ENCODE results near the gene RYR2. TPM values are rescaled to one million over a fixed set of nuclear protein-coding genes. Genes with fewer than 3 reads are reported as not detected.

The RYR2 gene
- total RNA-seq, 2 experiments from 2014 or later: not detected

DNA sequence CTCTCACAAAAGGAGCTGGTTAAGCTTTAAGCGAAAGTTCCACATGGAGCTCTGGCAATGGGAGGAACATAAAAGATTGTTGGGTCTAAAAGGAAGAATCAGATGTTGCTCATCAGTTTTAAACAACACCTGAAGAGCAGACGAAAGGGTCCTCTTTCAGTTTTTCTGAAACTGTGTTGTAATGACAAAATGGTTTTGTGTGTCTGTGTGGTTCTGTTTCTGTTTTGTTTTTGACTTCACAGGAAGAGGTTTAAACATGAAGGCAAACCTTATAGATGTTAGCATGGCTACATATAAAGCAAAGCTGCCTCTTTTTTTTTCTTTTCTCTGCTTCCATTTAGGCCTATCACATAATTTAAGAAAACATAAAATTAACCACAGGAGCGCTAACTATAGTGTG is 712.6 kb downstream of the RYR2 start:
- DNase-seq (ENCODE audit: low spot score): no peak
- no peaks in the 10 kb centered on the region for H3K9me3 ChIP-seq (ENCODE audit: low read length)
- H3K9me2 ChIP-seq (ENCODE audit: insufficient read depth, low read length): no peaks in the 10 kb centered on the region
- intact Hi-C loops (cut with micrococcal nuclease; ENCODE audit: unreplicated experiment): no loop called here
- H4K20me1 ChIP-seq (ENCODE audit: insufficient read depth, low read length): no peaks in the 10 kb centered on the region
- no peak overlapping the region for H3K4me2 ChIP-seq (ENCODE audit: low read length)
- H3K36me3 ChIP-seq (ENCODE audit: insufficient read depth, low read length): no peaks in the 10 kb centered on the region
- no peak overlapping the region for H3K27ac ChIP-seq (ENCODE audit: low read depth, low read length, poor library complexity, severe bottlenecking)
- TF ChIP-seq, protein P1, sequence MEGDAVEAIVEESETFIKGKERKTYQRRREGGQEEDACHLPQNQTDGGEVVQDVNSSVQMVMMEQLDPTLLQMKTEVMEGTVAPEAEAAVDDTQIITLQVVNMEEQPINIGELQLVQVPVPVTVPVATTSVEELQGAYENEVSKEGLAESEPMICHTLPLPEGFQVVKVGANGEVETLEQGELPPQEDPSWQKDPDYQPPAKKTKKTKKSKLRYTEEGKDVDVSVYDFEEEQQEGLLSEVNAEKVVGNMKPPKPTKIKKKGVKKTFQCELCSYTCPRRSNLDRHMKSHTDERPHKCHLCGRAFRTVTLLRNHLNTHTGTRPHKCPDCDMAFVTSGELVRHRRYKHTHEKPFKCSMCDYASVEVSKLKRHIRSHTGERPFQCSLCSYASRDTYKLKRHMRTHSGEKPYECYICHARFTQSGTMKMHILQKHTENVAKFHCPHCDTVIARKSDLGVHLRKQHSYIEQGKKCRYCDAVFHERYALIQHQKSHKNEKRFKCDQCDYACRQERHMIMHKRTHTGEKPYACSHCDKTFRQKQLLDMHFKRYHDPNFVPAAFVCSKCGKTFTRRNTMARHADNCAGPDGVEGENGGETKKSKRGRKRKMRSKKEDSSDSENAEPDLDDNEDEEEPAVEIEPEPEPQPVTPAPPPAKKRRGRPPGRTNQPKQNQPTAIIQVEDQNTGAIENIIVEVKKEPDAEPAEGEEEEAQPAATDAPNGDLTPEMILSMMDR (conservative IDR thresholded peaks at IDR 0.05; ENCODE audit: low read length): no peak
- TF ChIP-seq EZH2phosphoT487 (IDR thresholded peaks at IDR 0.05; ENCODE audit: borderline replicate concordance, low read depth, low read length): no peak
- no peaks in the 10 kb centered on the region for H3K79me2 ChIP-seq (ENCODE audit: insufficient read depth, low read depth, low read length)
- no peaks in the 10 kb centered on the region for H3K4me1 ChIP-seq (ENCODE audit: insufficient read depth, low read length, poor library complexity, severe bottlenecking)
- H3K4me3 ChIP-seq (ENCODE audit: low read depth, low read length, poor library complexity, severe bottlenecking): no peak overlapping the region
- no peak overlapping the region for H2AFZ ChIP-seq (ENCODE audit: low read length)
- ChIA-PET POLR2A (interaction anchor here (1.2 kb wide), 1 partner anchor 8 kb away, joined by 3 read pairs; no protein-coding TSS in a partner anchor), CTCF (ENCODE audit: unreplicated experiment) (no interaction called here)
- BruUV-seq (replicated peaks): no TSS peak

DNA sequence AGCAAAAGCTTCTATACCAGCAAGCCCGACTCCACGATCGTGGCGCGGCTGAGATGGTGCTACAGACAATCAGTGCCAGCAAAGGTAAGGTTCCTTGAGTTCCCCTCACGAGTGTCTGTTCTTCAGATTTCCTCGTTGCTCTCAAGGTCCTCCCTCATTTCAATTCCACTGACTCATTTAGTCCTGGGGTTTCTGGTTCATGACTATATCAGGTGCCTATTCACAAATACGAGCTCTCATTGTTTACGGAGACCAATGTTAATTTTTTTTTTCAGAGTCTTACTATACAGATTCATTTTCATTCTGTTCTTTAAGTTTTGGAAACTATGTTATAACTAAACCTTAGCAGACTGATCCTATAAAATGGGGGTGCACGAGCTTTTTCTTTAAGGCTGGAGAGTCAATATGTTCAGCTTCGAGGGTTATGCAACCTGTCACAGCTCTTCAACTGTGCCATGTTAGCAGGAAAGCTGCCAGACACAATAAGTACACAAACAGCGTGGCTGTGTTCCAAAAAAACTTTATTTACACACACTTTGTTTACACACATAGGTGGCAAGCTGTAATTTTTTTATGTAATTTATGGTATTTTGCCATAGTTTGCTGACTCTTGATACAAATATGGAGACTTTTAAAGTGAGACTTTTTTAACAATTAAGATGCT is 714.5 kb downstream of the RYR2 start:
- no peak overlapping the region for H3K27ac ChIP-seq (ENCODE audit: low read depth, low read length, poor library complexity, severe bottlenecking)
- POLR2A ChIA-PET: interaction anchor here (0.5 kb wide), 1 partner anchor 20 kb away, joined by 4 read pairs; no protein-coding TSS in a partner anchor
- no peak overlapping the region for H3K4me3 ChIP-seq (ENCODE audit: low read depth, low read length, poor library complexity, severe bottlenecking)
- H3K9me3 ChIP-seq (ENCODE audit: low read length): no peaks in the 10 kb centered on the region
- intact Hi-C loops (cut with micrococcal nuclease; ENCODE audit: unreplicated experiment): no loop called here
- no peaks in the 10 kb centered on the region for H4K20me1 ChIP-seq (ENCODE audit: insufficient read depth, low read length)
- DNase-seq (ENCODE audit: low spot score): no peak
- H3K79me2 ChIP-seq (ENCODE audit: insufficient read depth, low read depth, low read length): no peaks in the 10 kb centered on the region
- no TSS peak for BruUV-seq (replicated peaks)
- TF ChIP-seq, protein P1 (conservative IDR thresholded peaks at IDR 0.05; ENCODE audit: low read length): no peak
- no peak for TF ChIP-seq EZH2phosphoT487 (IDR thresholded peaks at IDR 0.05; ENCODE audit: borderline replicate concordance, low read depth, low read length)
- H2AFZ ChIP-seq (ENCODE audit: low read length): no peak overlapping the region
- no peaks in the 10 kb centered on the region for H3K4me1 ChIP-seq (ENCODE audit: insufficient read depth, low read length, poor library complexity, severe bottlenecking)
- H3K36me3 ChIP-seq (ENCODE audit: insufficient read depth, low read length): no peaks in the 10 kb centered on the region
- no peaks in the 10 kb centered on the region for H3K9me2 ChIP-seq (ENCODE audit: insufficient read depth, low read length)
- no peak overlapping the region for H3K4me2 ChIP-seq (ENCODE audit: low read length)
- CTCF ChIA-PET (ENCODE audit: unreplicated experiment): no interaction called here

DNA sequence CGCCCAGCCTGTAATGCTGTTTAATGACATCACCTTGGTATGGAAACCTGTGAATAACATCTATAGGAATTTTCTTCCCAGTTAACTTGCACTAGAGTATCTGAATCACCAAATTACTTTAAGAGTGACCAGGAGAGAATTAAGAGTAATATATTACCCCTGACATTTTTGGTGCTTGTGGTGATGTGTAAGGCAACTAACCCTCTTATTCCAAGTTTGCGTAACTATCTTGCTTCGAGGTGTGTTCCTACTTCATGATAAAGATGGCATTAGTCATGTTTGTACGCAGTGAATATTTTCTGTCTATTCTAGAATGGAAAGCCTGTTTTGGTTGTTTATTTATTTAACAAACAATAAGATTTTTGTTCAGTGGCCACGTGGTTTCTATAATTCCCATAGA is 717.4 kb downstream of the RYR2 start:
- H3K4me2 ChIP-seq (ENCODE audit: low read length): no peak overlapping the region

More for the DNA sequence above, 717.4 kb downstream of the RYR2 start:
- H3K4me3 ChIP-seq (ENCODE audit: low read depth, low read length, poor library complexity, severe bottlenecking): no peak overlapping the region
- CTCF ChIA-PET (ENCODE audit: unreplicated experiment): no interaction called here
- no peaks in the 10 kb centered on the region for H4K20me1 ChIP-seq (ENCODE audit: insufficient read depth, low read length)
- H3K27ac ChIP-seq (ENCODE audit: low read depth, low read length, poor library complexity, severe bottlenecking): no peak overlapping the region
- no peaks in the 10 kb centered on the region for H3K79me2 ChIP-seq (ENCODE audit: insufficient read depth, low read depth, low read length)
- POLR2A ChIA-PET: interaction anchor here (0.7 kb wide), 1 partner anchor 94 kb away, joined by 5 read pairs; no protein-coding TSS in a partner anchor
- no TSS peak for BruUV-seq (replicated peaks)
- no peak overlapping the region for H2AFZ ChIP-seq (ENCODE audit: low read length)
- H3K4me1 ChIP-seq (ENCODE audit: insufficient read depth, low read length, poor library complexity, severe bottlenecking): no peaks in the 10 kb centered on the region
- H3K9me2 ChIP-seq (ENCODE audit: insufficient read depth, low read length): no peaks in the 10 kb centered on the region
- H3K9me3 ChIP-seq (ENCODE audit: low read length): no peaks in the 10 kb centered on the region
- intact Hi-C loops (cut with micrococcal nuclease; ENCODE audit: unreplicated experiment): no loop called here
- TF ChIP-seq EZH2phosphoT487 (IDR thresholded peaks at IDR 0.05; ENCODE audit: borderline replicate concordance, low read depth, low read length): no peak
- TF ChIP-seq, protein P1 (conservative IDR thresholded peaks at IDR 0.05; ENCODE audit: low read length): no peak
- no peak for DNase-seq (ENCODE audit: low spot score)
- no peaks in the 10 kb centered on the region for H3K36me3 ChIP-seq (ENCODE audit: insufficient read depth, low read length)
